HG03064 (cell line): ENCODE data around the gene TCEA2.

Experiments
- ATAC-seq: cut with Tn5 transposase; IDR thresholded peaks from one replicate; pipeline ENCODE4 v1.9.1; 2021; ENCODE audit warnings: low read depth; ENCODE audit not compliant: unreplicated experiment

TCEA2 gene

GRCh38 chr20:64119301-64119680, 56.3 kb downstream of the TCEA2 start:
- no peak for ATAC-seq

GRCh38 chr20:64119681-64120341, 56.8 kb downstream of the TCEA2 start:
- no peak for ATAC-seq

GRCh38 chr20:64121586-64121985, 58.6 kb downstream of the TCEA2 start:
- no peak for ATAC-seq
